Fibroblast of the aortic adventitia (primary cell): ENCODE measurements around the gene MYOC. TPM values are rescaled to one million over a fixed set of nuclear protein-coding genes. Genes with fewer than 3 reads are reported as not detected.

Source experiments
- DNase-seq: peaks from one replicate; pipeline ENCODE4 v3.0.0-alpha.2; 2010; ENCODE audit warnings: low read depth
- H3K4me3 ChIP-seq: 2 replicates; pipeline ENCODE4 v1.5.1; 2011; ENCODE audit warnings: low read depth, mild to moderate bottlenecking, control low read depth, low read length, moderate library complexity
- total RNA-seq: library from RNA; depleted of rRNA; stranded (reverse); fragments of >200 nt; gene quantifications from 2 replicates; pipeline ENCODE4 v1.2.3, GENCODE V29; 2012; ENCODE audit warnings: low replicate concordance
- TF ChIP-seq, protein P1 (sequence below): IDR thresholded peaks from 2 replicates; pipeline ENCODE4 v1.5.1; 2011; ENCODE audit warnings: mild to moderate bottlenecking, low read length, control low read depth, inconsistent platforms; ENCODE audit not compliant: insufficient read depth

The MYOC gene
- total RNA-seq, 1 donor, result 0.36 TPM

DNA sequence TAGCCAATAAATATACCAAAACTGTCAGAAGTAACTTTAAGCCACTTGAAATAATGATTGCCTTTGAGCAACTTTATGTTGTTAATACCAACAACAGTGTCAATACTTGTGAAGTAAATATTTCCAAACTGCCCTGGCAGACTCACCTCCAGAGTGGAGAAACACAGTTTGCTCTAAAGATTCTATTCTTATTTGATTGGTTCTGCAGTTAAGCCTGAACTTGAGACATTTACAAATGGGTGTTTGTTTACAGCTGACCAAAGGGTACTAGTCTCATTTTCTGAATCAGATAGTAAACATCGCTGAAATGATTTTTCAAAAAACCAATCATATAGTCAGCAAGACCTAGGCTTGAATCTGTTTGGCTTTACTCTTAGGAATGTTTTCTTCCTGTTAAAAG, 1.3 kb upstream of the MYOC start:
- TF ChIP-seq, protein P1, sequence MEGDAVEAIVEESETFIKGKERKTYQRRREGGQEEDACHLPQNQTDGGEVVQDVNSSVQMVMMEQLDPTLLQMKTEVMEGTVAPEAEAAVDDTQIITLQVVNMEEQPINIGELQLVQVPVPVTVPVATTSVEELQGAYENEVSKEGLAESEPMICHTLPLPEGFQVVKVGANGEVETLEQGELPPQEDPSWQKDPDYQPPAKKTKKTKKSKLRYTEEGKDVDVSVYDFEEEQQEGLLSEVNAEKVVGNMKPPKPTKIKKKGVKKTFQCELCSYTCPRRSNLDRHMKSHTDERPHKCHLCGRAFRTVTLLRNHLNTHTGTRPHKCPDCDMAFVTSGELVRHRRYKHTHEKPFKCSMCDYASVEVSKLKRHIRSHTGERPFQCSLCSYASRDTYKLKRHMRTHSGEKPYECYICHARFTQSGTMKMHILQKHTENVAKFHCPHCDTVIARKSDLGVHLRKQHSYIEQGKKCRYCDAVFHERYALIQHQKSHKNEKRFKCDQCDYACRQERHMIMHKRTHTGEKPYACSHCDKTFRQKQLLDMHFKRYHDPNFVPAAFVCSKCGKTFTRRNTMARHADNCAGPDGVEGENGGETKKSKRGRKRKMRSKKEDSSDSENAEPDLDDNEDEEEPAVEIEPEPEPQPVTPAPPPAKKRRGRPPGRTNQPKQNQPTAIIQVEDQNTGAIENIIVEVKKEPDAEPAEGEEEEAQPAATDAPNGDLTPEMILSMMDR, result no peak
- DNase-seq, result peak; percentile 4
- no peak overlapping the region for H3K4me3 ChIP-seq

DNA sequence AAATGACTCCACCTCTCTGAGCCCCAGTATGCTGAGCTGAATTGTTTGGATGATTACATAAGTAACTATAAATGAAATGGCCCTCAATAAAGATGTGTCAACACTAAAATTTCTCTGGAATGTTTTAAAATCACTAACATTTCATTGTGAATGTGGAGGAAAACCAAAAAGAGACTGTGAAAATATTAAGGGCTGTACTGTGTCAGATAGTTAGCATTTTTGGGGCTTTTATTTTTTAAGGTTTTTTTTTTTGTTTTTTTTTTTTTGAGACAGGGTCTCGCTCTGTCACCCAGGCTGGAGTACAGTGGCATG, 6.3 kb downstream of the MYOC start:
- no peak overlapping the region for H3K4me3 ChIP-seq
- DNase-seq, result no peak
- TF ChIP-seq, protein P1, result no peak

DNA sequence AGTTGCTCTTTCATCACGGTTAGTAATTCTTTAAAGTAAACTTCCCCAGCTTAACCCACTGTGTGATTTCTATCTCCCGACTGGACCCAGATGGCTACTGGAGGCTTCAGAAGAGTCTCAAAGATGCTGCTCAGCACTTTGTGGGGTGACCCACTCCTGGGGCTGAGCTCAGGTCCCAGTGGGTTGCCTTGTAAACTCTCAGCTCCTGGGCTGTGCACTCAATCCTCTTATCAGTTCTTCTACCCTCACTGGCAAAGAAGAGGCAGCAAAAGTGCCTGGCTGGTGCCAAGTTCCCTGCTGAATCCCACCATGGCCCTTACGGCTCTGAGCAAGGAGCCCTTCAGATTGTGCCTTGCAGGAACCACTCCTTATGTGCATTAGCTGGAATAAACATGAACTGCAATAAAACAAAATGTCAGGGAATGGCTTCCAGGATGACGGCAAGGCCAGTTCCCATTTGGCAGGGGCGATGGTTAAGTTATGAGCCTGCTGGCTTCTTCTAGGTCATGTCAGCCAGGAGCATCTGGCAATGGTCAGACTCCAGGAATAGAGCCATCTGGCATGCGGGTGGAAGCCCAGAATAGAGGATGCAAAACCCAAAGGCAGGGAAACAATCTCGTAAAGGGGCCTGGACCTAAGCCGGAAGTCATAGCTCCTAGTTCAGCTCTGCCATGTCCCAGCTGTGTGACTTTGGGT, 6.8 kb downstream of the MYOC start:
- H3K4me3 ChIP-seq, result no peak overlapping the region
- TF ChIP-seq, protein P1, result no peak
- peak; percentile 96 for DNase-seq

DNA sequence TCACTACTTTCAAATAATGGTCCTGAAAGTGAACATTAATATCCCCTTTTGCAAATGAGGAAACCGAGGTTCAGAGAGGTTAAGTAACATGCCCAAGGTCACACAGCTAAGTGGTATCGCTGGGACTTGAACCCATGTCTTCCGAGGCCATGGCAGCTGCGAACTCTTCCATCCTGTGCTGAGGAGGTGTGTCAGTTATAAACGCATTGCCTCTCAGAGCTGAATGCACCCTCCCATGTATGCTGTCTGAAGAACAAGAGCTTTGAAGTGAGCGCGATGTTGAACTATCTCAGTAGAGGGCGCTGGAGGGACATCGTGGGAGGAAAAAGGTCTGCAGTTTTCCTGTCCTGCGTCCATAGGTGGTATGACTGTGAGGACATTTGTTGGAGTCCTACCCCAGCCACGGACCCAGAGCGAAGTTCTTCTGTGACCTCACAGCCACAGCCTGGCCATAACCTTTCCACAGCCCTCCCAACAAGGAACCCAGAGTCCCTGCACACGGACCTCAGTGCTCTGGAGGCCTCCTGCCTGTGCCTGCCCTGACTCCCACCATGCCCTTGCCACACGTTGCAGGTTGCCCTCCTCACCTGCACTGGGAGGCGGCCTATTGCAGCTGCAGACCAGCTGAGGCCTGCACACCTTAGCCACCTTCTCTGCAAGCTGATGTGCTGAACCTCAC, 7.5 kb downstream of the MYOC start:
- peak; percentile 89 for DNase-seq

DNA sequence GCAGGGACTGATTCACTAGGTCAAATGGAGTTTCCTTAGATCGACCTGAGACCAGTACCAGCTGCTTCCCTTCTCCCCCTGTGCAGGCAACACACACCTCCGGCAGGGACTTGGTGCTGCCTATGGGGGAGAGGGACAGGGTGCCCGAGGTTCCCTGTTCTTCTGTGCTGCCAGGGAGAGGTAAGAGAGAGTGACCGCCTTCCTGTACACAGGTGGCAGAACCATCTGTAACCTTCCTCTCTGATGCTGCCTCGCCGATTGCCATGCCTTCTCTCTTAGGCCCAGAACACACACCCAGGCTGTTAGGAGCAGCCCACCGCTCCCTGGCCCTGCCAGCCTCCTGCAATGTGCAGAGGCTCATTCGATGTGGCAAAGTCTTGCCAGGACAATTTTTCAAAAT, 9.3 kb downstream of the MYOC start:
- TF ChIP-seq, protein P1, result no peak
- no peak overlapping the region for H3K4me3 ChIP-seq
- no peak for DNase-seq

More for the DNA sequence above, 7.5 kb downstream of the MYOC start:
- TF ChIP-seq, protein P1, result peak; percentile 91
- H3K4me3 ChIP-seq, result no peak overlapping the region

DNA sequence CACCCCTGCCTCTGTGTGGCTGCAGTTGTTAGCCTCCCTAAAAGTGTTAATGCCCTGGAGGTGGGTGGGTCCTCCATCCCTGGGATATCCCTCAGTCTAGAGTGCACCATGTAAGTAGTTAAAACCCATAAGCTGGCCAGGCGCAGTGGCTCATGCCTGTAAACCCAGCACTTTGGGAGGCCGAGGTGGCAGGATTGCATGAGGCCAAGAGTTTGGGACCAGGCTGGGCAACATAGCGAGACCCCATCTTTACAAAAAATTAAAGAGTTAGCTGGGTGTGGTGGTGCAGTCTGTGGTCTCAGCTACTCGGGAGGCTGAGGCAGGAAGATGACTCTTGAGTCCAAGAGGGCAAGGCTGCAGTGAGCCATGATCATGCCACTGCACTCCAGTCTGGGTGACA, 10.3 kb downstream of the MYOC start:
- TF ChIP-seq, protein P1, result no peak
- H3K4me3 ChIP-seq, result no peak overlapping the region
- DNase-seq, result no peak
